ENCODE results near the gene LYL1. TPM values are rescaled to one million over a fixed set of nuclear protein-coding genes. Genes with fewer than 3 reads are reported as not detected.
A peak's percentile ranks its signal among the peaks of the same experiment; 100 is the strongest.

Gene LYL1
- total RNA-seq, 4 donors from 2014 or later = 5.5 to 29.9 (median 20.5) TPM

- no peak for TF ChIP-seq CTCF (IDR thresholded peaks at IDR 0.05)
- ATAC-seq (ENCODE audit: low FRiP score) (peak; percentile 69), DNase-seq (ENCODE audit: low spot score) (no peak)
These were observed 47.2 kb downstream of the LYL1 start for GRCh38 chr19:13055213-13056051.

- TF ChIP-seq CTCF (IDR thresholded peaks at IDR 0.05) = no peak
- DNase-seq (ENCODE audit: low spot score) = no peak
- ATAC-seq (ENCODE audit: low FRiP score) = peak; percentile 15
These were observed 47.9 kb downstream of the LYL1 start for GRCh38 chr19:13054626-13055212.

- no peak for TF ChIP-seq CTCF (IDR thresholded peaks at IDR 0.05)
- ATAC-seq (ENCODE audit: low FRiP score) = peak; percentile 17
- DNase-seq (ENCODE audit: low spot score) = peak; percentile 44
These were observed 48.7 kb downstream of the LYL1 start for GRCh38 chr19:13053761-13054625.

GRCh38 chr19:13053238-13053637, 49.4 kb downstream of the LYL1 start:
- DNase-seq (ENCODE audit: low spot score) (no peak), ATAC-seq (ENCODE audit: low FRiP score) (no peak)
- TF ChIP-seq CTCF (IDR thresholded peaks at IDR 0.05) = no peak

- ATAC-seq (ENCODE audit: low FRiP score) = no peak
- no peak for TF ChIP-seq CTCF (IDR thresholded peaks at IDR 0.05)
- DNase-seq (ENCODE audit: low spot score) = no peak
These were observed 50.0 kb downstream of the LYL1 start for GRCh38 chr19:13052447-13053175.

GRCh38 chr19:13051557-13052165, 51.0 kb downstream of the LYL1 start:
- ATAC-seq (ENCODE audit: low FRiP score) (no peak), DNase-seq (ENCODE audit: low spot score) (no peak)
- TF ChIP-seq CTCF (IDR thresholded peaks at IDR 0.05) = no peak

Data from omental fat pad (tissue), 4 donors.